ENCODE data around the gene DEAF1.
"Not testable (repeated sequence)": the region's sequence is repeated elsewhere in the genome, so short reads cannot be mapped to it uniquely, and the experiment has no call there.

Gene DEAF1

DNA sequence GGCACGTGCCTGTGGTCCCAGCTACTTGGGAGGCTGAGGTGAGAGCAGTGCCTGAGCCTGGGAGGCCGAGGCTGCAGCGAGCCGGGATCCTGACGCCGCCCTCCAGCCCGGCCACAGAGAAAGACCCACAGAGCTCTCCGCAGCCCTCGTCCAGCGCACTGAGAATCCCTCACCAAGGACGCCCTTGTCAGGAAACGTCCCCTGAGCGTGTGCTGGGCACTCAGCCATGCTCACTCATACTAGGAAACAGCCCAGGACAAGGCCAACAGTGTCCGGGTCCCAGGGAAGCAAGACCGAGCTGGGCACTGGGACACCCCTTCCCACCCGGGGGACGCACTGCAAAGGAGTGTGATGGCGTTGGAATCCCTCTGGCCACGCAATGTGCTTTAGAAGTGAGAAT is 14.5 kb downstream of the DEAF1 start:
- DNase-seq (ENCODE audit: low read depth), result no peak

DNA sequence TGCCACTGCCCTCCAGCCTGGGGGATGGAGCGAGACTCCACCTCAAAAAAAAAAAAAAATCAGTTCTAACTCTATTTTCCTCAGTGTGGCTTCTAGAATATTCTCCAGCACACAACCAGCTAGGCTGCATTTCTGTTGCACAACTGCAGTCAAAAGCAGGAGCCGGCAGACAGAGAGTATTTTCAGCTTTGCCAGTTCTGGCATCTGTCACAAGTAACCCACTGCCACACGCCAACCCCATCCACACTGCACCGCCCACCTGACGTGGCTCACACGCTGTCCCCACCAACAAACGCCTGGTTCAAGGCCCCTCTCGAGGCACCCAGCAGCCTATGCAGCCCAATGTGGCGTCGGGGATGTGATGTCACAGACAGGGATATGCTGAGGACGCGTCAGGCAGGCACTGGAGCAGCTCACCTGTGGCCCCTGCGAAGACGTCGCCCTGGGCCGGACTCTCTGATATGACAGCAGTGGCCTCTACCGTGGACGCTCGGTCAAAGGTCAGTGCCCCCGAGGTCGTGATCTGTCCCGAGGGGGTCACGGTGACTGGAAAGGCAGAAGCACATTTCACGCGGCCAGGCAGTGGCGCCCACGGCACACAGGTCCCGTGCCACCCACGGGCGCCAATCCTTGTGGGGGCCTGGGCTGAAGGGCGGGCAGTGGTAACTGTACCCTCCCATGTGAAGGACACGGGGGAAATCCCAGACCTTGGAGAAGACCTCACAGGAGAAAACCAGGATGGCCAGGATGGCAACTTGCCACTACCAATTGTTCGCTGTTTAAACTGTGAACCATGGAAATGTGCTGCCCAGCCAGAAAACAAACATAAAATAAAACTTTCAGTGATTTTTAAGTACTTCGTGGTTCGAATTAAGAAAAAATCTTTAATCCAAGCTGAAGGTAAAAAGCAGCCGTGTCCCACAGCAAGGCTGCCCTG is 15.5 kb downstream of the DEAF1 start:
- DNase-seq (ENCODE audit: low read depth), result no peak

DNA sequence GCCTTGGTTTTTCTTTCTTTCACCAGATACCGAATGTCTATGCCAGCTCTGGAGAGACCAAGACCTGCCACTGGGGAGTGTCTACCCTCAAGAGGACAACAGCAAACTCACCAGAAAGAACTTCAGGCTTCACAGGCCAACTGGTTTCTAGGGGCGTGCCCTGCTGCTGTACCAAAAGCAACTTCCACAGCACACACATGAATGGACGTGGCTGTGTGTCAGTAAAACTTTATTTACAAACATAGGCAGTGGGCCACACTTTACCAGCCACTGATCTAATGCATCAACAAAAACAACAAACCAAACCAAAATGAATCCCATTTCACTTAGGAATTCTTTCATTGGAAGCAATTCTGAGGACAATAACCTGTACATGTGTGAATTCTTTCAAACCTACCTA is 16.7 kb downstream of the DEAF1 start:
- no peak for DNase-seq (ENCODE audit: low read depth)

DNA sequence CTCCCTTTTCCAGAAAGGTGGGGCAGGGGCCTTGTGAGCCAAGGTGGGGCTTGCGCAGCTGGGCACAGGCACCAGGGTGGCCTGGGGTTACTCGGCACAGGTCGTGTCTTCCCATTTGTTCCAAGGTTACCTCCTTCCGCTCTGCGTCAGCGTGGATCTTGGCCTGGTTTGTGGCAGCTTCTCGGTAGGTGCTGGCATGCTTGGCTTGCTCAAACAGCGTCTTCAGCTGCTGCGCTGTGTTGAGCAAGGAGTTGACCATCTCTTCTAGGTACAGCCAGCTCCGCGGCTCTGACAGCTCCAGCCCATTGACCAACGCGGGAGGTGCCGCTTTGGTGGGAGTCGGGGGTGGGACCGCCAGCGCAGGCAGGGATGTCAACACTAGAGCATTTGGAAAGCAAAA is 20.6 kb downstream of the DEAF1 start:
- DNase-seq (ENCODE audit: low read depth), result no peak

DNA sequence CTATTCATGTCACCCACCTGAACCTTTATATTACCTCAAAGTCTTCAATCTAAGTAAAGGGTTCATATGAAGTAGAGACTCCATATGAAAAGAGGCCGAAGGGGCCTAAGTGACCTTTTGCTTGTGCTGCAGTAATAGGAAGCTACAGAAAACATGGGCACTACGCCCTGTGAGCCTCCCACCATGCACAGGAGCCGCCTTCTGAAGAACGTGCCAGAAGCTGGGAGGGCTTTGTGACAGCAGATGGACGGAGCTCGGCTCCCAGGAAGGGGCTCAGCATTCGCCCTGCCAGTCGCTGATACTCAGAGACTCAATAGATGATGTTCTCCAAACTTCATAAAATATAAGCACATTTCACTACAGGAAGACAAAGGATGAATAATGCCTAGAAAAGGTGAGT is 21.2 kb downstream of the DEAF1 start:
- no peak for DNase-seq (ENCODE audit: low read depth)

DNA sequence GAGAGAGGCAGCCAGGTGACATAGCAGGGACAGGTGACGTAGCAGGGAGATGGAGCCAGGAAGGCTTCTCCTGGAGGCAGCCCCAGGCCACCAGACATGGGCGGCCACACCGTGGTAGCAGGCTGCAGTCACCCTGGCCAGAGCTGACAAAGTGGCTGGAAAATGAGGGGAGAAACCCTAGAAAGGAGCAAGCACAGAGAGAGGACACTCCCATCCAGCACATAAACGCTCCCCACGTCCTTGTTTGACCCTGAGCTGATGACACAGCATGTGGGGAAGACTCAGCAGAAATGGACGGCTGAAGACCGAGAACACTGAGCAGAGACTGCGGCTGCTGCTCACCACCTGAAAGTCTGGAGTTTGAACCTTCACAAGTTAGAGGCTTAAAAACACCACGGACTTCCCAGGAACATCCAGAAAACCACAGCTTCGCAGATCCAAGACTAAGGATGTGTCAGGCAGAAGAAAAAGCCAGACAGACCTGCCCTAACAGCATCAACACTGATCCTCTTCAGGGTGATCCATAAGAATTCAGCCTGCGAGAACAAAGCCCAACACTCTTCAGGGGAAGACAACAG is 29.2 kb downstream of the DEAF1 start:
- DNase-seq (ENCODE audit: low read depth), result no peak

DNA sequence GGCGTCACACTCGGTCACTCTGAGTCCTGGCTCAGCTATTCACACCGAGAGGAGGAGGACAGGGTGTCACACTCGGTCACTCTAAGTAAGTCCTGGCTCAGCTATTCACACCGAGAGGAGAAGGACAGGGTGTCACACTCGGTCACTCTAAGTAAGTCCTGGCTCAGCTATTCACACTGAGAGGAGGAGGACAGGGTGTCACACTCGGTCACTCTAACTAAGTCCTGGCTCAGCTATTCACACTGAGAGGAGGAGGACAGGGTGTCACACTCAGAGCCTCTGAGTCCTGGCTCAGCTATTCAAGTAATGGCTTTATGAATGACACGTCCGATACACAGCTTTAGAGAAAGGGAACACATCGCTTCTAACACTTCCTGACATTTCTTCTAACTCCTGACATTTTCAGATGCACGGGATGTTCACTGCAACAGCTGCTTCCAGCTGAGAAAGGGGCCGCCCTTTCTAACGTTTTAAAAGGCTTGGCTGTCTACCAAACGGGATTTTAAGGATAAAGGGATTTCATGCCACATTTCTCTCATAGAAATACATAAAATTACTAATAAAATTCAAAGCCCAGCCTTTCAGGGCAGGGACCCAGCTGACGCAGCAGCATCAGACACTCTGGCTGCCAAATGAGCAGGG is 29.8 kb downstream of the DEAF1 start:
- DNase-seq (ENCODE audit: low read depth), result no peak

DNA sequence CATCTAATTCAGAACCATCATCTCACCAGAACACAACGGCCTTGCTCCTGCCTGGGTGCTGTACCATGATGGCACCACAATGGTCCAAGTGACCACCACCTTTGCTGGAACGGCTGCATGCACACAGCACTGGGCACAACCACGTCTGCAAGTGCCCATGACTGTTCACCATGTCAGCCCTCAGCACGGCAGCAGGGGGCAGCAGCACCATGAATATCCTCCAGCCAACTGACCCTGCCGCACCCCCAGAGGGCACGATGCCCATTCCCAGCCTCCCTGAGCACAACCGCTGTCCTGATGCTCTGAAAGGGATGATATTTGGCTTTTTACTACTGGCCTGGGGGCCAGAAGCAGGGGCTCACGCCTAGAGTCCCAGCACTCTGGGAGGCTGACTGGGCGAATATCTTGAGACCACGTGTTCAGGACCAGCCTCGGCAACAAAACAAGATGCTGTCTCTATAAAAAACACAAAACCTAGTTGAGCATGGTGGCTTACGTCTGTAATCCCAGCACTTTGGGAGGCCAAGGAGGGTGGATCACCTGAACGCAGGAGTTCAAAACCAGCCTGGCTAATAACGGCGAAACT is 32.2 kb downstream of the DEAF1 start:
- no peak for DNase-seq (ENCODE audit: low read depth)

DNA sequence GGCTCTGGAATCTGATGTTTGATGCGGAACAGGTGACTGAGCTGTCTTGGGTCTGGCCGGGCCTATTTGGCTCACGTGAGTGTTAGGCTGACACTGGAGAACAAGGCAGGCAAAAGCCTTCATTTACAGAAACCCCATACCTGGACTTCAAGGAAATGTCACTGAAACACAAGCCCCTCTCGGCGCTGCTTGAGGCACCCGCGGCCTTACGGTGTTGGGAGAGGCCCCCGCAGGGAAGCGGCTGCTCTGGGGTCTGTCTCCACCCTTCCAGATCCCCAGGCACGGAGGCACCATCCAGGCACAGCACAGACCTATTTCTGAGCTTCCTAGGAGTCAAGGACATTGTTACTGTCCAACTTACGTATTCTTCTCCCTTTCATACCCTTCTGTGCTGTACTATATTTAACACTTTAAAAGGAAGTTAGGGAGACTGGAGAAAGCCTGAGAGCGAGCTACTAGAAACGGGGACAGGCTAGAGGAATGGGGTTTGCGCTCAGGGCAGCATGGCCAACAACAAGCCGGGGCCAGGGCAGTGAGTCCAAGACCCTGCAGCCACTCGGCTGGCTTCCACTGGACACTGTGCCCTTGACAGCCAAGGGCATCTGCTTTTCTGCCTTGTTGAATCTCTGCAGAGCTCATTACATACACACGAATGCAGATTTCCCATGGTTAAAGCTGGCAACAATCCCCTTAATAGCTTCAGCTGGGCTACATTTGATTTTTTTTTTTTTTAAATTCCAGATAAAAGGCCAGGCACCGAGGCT is 34.2 kb downstream of the DEAF1 start:
- no peak for DNase-seq (ENCODE audit: low read depth)

DNA sequence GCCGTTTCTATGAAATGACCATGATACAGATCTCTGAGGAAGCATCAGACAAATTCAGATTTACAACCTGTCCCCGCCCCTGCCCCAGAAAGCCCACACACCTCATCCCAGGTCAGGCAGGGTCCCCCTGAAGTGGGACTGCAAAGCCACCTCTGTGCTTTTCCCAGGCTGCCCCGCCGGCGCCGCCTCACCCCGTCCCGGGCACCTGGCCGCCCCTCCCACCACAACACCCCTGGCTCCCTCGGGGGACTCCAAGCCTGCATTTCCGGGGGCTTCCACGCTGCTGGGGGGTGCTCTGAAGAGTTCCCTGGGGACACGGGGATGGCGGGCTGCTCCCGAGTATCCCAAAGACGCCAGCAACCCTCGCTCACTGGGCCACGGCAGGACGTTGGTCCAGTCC is 34.7 kb downstream of the DEAF1 start:
- no peak for DNase-seq (ENCODE audit: low read depth)

DNA sequence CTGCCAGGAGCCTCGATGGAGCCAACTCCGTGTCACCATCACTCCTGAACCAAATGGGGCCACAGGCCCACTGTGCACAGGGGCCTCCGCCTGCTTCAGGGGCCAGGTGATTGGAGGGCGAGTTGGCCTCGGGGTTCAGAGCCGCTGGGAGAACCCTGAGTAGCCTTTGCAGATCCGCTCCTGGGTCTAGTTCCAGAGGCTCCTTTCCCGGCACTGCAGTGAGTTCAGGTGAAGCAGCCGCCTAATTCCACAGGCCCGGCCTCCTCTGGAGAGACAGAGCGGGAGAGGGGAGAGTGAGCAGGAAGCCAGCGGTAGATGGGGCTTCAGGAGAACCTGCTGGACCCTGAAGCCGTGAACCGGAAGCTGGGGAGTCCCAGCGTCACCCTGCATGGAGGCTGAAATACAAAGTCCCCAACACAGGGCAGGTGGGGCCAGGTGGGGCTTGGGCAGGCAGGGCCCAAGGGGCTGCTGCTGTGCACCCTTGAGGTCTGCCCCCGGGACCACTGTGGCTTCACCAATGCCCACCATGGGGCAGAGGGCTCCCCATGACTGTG is 35.4 kb downstream of the DEAF1 start:
- DNase-seq (ENCODE audit: low read depth), result no peak

DNA sequence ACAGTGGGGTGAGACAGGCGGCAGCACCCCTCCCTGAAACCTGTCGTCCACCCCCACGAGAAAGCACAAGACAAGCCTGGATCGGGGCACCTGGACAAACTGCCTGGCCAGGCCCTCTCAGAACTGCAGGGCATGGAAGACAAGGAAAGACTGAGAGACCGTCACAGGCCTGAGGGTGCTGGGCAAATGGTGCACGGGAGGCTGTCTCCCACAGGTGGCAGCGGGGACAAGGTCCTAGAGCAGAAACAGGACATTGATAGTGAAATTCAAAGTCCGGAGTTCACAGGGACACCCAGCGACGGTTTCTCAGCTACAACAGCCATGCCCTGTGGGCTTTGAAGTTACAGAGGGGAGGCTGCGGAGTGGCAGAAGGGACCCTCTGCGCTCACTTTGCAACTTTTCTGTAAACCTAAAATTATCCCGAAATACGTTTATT is 37.3 kb downstream of the DEAF1 start:
- no peak for DNase-seq (ENCODE audit: low read depth)

DNA sequence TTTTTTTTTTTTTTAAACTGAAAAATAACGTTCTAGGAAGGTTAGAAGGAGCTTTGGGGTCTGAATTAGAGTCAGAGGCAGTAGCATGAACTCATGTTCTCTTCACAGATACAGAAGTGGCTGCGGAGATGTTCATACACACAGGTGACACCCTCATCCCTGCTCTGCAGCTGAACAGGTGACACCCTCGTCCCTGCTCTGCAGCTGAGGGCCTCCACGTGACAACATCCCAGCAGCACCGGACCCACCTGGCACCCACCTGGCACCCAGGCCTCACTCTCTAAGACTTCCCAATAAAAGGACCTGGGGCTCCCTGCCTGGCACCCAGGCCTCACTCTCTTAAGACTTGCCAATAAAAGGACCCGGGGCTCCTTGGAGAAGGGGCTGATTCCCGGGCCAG is 38.2 kb downstream of the DEAF1 start:
- DNase-seq (ENCODE audit: low read depth), result no peak

DNA sequence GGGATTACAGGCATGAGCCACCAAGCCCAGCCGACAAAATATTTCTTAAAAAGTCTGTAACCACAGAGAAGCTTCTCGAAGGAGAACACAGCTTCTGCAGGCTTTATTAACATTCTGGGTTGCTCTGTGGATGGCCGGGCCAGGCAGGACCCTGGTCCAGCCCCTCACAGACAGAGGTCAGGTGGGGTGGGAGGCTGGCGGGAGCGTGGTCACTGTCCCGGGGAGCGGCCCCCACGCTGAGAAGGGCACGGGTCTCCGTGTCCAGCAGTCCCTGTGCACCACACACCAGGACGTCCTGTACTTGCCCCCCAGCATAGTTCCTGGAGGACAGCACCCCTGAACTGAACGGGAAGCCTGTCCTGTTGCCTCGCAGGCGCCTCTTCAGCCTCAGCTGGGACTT is 38.6 kb downstream of the DEAF1 start:
- DNase-seq (ENCODE audit: low read depth), result no peak

DNA sequence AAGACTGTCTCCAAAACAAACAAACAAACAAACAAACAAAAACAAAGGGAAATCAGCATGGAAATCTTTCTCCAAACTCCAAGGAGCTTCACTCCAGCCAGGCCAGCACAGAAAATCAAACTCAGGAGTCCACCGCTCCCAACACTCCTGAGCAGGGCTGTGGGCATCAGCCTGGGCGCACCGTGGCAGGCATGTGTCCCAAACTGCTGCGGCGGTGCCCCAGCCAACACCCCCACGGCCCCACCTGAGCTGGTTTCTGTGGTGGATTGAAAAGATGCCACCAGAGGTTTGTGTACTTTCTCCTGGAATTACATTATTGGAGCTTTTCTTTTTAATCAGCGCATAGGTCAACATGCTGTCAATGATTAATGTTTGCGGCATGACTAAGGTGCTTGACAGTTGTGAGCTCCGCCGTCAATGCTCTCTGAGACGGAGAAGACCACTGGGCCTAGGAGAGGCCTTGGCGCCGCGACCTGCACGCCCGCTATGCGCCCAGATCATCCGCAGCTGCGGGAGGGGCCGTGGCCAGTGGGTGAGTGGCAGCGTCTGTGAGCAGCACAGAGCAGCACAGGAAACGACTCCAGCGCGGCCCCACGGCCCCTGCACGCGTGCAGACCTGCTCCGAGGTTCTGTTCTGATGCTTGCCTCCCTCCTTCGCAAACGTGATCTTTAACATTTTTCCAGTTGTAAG is 39.8 kb downstream of the DEAF1 start:
- DNase-seq (ENCODE audit: low read depth), result no peak

DNA sequence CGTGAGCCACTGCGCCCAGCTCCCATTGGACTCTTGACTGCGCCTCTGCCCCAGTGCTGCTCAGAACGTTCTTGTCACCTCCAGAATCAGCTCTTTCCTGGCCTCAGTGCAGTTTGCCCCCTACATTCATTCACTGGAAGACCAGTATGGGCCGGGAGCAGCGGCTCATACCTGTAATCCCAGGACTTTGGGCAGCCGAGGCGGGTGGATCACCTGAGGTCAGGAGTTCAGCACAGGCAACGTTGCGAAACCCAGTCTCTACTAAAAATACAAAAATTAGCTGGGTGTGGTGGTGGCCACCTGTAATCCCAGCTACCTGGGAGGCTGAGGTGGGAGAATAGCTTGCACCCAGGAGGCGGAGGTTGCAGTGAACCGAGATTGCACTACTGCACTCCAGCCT is 40.6 kb downstream of the DEAF1 start:
- not testable (repeated sequence) for DNase-seq (ENCODE audit: low read depth)

DNA sequence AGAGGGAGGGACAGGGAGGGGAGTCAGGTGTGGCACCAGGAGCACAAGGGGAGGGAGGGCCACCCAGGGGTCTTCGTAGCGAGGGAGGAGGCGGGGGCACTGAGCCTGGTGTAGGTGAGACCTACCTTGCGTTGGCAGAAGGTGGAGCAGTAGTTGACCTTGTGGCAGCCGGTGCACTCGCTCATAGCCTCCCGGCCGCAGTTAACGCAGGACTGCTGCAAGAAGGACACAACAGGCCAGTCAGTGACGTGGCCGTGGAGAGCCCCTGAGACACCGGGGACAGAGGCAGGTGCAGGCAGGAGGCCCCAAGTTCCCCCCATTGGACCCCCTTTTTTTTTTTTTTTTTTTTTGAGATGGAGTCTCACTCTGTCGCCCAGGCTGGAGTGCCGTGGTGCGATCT is 41.2 kb downstream of the DEAF1 start:
- DNase-seq (ENCODE audit: low read depth), result no peak

DNA sequence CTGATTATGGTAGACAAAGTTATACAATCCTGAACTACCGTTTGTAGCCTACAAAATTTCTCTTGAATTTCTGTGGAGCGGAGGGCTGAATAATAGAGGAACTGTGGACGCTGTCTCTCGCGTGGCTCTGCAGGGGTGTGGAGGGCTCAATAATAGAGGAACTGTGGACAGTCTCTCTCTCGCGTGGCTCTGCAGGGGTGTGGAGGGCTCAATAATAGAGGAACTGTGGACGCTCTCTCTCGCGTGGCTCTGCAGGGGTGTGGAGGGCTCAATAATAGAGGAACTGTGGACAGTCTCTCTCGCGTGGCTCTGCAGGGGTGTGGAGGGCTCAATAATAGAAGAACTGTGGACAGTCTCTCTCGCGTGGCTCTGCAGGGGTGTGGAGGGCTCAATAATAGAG is 41.9 kb downstream of the DEAF1 start:
- not testable (repeated sequence) for DNase-seq (ENCODE audit: low read depth)

DNA sequence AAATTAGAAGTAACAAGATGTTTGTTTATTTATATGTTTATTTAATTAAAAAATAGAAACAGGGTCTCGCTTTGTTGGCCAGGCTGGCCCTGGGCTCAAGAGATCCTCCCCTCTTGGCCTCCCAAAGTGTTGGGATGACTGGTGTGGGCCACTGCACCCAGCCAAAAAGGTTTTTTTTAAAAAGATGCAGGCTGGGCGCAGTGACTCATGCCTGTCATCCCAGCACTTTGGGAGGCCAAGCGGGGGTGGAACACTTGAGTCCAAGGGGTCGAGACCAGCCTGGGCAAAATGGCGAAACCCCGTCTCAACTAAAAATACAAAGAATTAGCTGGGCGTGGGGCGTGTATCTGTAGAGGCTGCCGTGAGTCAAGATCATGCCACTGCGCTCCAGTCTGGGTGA is 44.5 kb downstream of the DEAF1 start:
- no peak for DNase-seq (ENCODE audit: low read depth)

DNA sequence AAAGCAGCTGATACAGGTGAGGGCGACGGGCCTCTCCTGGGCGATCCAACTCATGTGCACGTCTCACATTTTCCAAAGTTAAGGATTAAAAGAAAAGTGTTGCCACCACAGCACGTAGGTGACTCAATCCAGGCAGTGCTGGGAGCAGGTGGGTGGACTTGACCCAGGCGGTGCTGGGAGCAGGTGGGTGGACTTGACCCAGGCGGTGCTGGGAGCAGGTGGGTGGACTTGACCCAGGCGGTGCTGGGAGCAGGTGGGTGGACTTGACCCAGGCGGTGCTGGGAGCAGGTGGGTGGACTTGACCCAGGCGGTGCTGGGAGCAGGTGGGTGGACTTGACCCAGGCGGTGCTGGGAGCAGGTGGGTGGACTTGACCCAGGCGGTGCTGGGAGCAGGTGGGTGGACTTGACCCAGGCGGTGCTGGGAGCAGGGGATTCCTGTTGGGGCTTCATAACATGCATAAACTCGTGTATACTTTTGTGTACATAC is 47.3 kb downstream of the DEAF1 start:
- DNase-seq (ENCODE audit: low read depth), result not testable (repeated sequence)

DNA sequence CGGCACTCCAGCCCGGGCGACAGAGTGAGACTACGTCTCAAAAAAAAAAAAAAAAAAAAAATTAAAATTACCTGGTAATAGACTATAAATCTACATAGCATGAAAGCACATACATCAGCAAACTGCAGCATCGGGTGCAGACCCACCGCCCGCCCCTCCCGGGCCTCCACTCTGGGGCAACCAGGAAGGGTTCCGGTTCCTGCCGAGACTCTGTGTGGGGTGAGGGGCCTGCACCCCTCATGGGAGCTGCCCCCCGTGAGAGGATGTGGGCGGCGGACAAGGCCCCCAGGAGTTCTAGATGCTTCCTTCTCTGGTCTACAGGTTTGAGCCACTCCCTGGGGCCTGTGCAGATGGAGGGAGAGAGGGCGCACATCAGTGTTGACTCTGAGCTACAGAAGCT is 48.8 kb downstream of the DEAF1 start:
- DNase-seq (ENCODE audit: low read depth), result no peak

Measured in activated T-cell treated with anti-CD3 and anti-CD28 coated beads for 24 hours (primary cell).